HepG2 (cell line): ENCODE measurements around the gene DLX4. TPM values are rescaled to one million over a fixed set of nuclear protein-coding genes. Genes with fewer than 3 reads are reported as not detected.

ENCODE experiments used
- AFF4 ChIP-seq: sonication (generic); formaldehyde crosslinking; IDR thresholded peaks from 2 replicates; pipeline ENCODE4 v1.4.0; 2020; ENCODE audit warnings: missing genetic modification reagents
- GABPA ChIP-seq, 2 experiments: IDR thresholded peaks; 2 replicates each; pipeline ENCODE4 v1.6.1; 2011 to 2016; ENCODE audit warnings: low read depth in 2 of 2, low read length in 1 of 2, missing biosample characterization in 1 of 2, missing genetic modification characterization in 1 of 2
- GPBP1L1 ChIP-seq: sonication (generic); formaldehyde crosslinking; IDR thresholded peaks from 2 replicates; pipeline ENCODE4 v1.5.0; 2020; ENCODE audit warnings: mild to moderate bottlenecking, missing genetic modification reagents
- HDAC1 ChIP-seq: sonication (generic); formaldehyde crosslinking; IDR thresholded peaks from 2 replicates; pipeline ENCODE4 v1.5.1; 2020; ENCODE audit warnings: mild to moderate bottlenecking, missing genetic modification reagents
- MYPOP ChIP-seq: sonication (generic); formaldehyde crosslinking; IDR thresholded peaks from 2 replicates; pipeline ENCODE4 v1.8.1; 2023; ENCODE audit warnings: mild to moderate bottlenecking, moderate library complexity, missing genetic modification reagents
- PHF20 ChIP-seq: sonication (generic); formaldehyde crosslinking; IDR thresholded peaks from 2 replicates; pipeline ENCODE4 v1.5.0; 2020; ENCODE audit warnings: mild to moderate bottlenecking, missing genetic modification reagents
- POLR2G ChIP-seq: fragments of 200-400 bp; formaldehyde crosslinking; IDR thresholded peaks from 2 replicates; pipeline ENCODE4 v1.6.1; 2018; ENCODE audit warnings: mild to moderate bottlenecking, low read depth, low read length, moderate library complexity
- SETDB1 ChIP-seq: sonication (generic); formaldehyde crosslinking; IDR thresholded peaks from 2 replicates; pipeline ENCODE4 v1.5.1; 2020; ENCODE audit warnings: missing genetic modification reagents, mild to moderate bottlenecking, borderline replicate concordance
- ZBTB8A ChIP-seq: sonication (generic); formaldehyde crosslinking; IDR thresholded peaks from 2 replicates; pipeline ENCODE4 v1.4.0; 2020; ENCODE audit warnings: mild to moderate bottlenecking, low read depth, missing genetic modification reagents, borderline replicate concordance
- ZFP37 ChIP-seq: sonication (generic); formaldehyde crosslinking; IDR thresholded peaks from 2 replicates; pipeline ENCODE4 v1.4.0; 2020; ENCODE audit warnings: missing genetic modification reagents, borderline replicate concordance
- ZFX ChIP-seq: sonication (generic); formaldehyde crosslinking; IDR thresholded peaks from 2 replicates; pipeline ENCODE4 v1.4.0; 2020; ENCODE audit warnings: mild to moderate bottlenecking, low read depth, missing genetic modification reagents, moderate library complexity
- ZNF564 ChIP-seq: sonication (generic); formaldehyde crosslinking; IDR thresholded peaks from 2 replicates; pipeline ENCODE4 v1.8.1; 2023; ENCODE audit warnings: mild to moderate bottlenecking, missing genetic modification reagents
- ZNF619 ChIP-seq: sonication (generic); formaldehyde crosslinking; IDR thresholded peaks from 2 replicates; pipeline ENCODE4 v1.4.0; 2020; ENCODE audit warnings: mild to moderate bottlenecking, missing genetic modification reagents
- ZNF670 ChIP-seq: sonication (generic); formaldehyde crosslinking; IDR thresholded peaks from 2 replicates; pipeline ENCODE4 v1.8.0; 2022; ENCODE audit warnings: mild to moderate bottlenecking, missing genetic modification reagents, borderline replicate concordance
- ZNF781 ChIP-seq: sonication (generic); formaldehyde crosslinking; IDR thresholded peaks from 2 replicates; pipeline ENCODE4 v1.5.1; 2020; ENCODE audit warnings: borderline replicate concordance, mild to moderate bottlenecking, missing genetic modification reagents; ENCODE audit errors: not compliant biosample characterization
- ZNF788 ChIP-seq: sonication (generic); formaldehyde crosslinking; IDR thresholded peaks from 2 replicates; pipeline ENCODE4 v1.5.0; 2020; ENCODE audit warnings: mild to moderate bottlenecking, missing genetic modification reagents, borderline replicate concordance
- ZXDC ChIP-seq: sonication (generic); formaldehyde crosslinking; IDR thresholded peaks from 2 replicates; pipeline ENCODE4 v1.5.0; 2020; ENCODE audit warnings: mild to moderate bottlenecking, missing genetic modification reagents
- polyA plus RNA-seq, 8 experiments: library from polyadenylated mRNA; depleted of rRNA in 3 of 8; stranded (reverse) in 7 of 8; unstranded in 1 of 8; fragments of >200 nt; fragmentation: Illumina TruSeq in 4 of 8; extraction: Trizol in 4 of 8; gene quantifications; 2 replicates each; pipeline versions ENCODE4 v1.2.1 to v1.2.3, GENCODE V29; 2011 to 2016; ENCODE audit warnings: low read depth in 4 of 8, missing spikeins in 1 of 8, mixed read lengths in 1 of 8; ENCODE audit not compliant: insufficient read depth in 1 of 8
- total RNA-seq, 5 experiments: library from RNA; depleted of rRNA; stranded (reverse); fragments of >200 nt; fragmentation: Illumina TruSeq; extraction: Trizol; gene quantifications; 2 replicates each; pipeline ENCODE4 v1.2.3, GENCODE V29; 2016; ENCODE audit warnings: low read depth in 1 of 5

DLX4 gene
- total and polyA plus RNA-seq, 2 of the 13 experiments (the other 11 are each of a cell fraction or from before 2014, with no cell fraction given): 0.55 to 2.3 TPM

- peak; percentile 65 for TF ChIP-seq ZFX (CRISPR knock-in tag)
- TF ChIP-seq POLR2G: peak; percentile 21; the same call in 1 of the 2 replicates
- 0 out of 2 replicates have a peak, but pooled peaks have one; percentile 36 for TF ChIP-seq ZNF788 (CRISPR knock-in tag)
- peak; percentile 83; the same call in 1 of the 2 replicates for TF ChIP-seq ZBTB8A (CRISPR knock-in tag)
- no peak for TF ChIP-seq ZNF619 (CRISPR knock-in tag)
- peak; percentile 76 for TF ChIP-seq ZNF564 (CRISPR knock-in tag)
- TF ChIP-seq AFF4: no peak
- 0 out of 2 replicates have a peak, but pooled peaks have one; percentile 21 for TF ChIP-seq ZNF670 (CRISPR knock-in tag)
- TF ChIP-seq HDAC1: peak; percentile 57; the same call in 1 of the 2 replicates
- TF ChIP-seq PHF20 (CRISPR knock-in tag): peak; percentile 59; the same call in 1 of the 2 replicates
- TF ChIP-seq GPBP1L1: no peak
- peak; percentile 92 for TF ChIP-seq GABPA (IDR thresholded peaks at IDR 0.05; ENCODE audit: low read depth, low read length)
- TF ChIP-seq GABPA (CRISPR knock-in tag; IDR thresholded peaks at IDR 0.05; ENCODE audit: low read depth): peak; percentile 87
- TF ChIP-seq ZNF781 (CRISPR knock-in tag): peak; percentile 42
- TF ChIP-seq ZFP37 (CRISPR knock-in tag): no peak
- TF ChIP-seq MYPOP (CRISPR knock-in tag): peak; percentile 63
- TF ChIP-seq SETDB1 (CRISPR knock-in tag): no peak
- peak; percentile 78; the same call in 1 of the 2 replicates for TF ChIP-seq ZXDC
Observed at GRCh38 chr17:49968405-49969133, 421 bp upstream of the DLX4 start (continued).
